Breast epithelium (tissue), 3 donors: Measurements from ENCODE around the gene LIMCH1.

ENCODE experiments used
- CTCF ChIP-seq, 3 donors: fragments of 450-650 bp; IDR thresholded peaks; one replicate each; pipeline ENCODE4 v1.5.1; 2016 to 2017; ENCODE audit warnings: antibody characterized with exemption in 3 of 3, mild to moderate bottlenecking in 3 of 3, moderate library complexity in 3 of 3
- POLR2A ChIP-seq: fragments of 450-650 bp; IDR thresholded peaks from one replicate; pipeline ENCODE4 v1.6.1; 2016; ENCODE audit warnings: antibody characterized with exemption, mild to moderate bottlenecking, moderate library complexity

DNA sequence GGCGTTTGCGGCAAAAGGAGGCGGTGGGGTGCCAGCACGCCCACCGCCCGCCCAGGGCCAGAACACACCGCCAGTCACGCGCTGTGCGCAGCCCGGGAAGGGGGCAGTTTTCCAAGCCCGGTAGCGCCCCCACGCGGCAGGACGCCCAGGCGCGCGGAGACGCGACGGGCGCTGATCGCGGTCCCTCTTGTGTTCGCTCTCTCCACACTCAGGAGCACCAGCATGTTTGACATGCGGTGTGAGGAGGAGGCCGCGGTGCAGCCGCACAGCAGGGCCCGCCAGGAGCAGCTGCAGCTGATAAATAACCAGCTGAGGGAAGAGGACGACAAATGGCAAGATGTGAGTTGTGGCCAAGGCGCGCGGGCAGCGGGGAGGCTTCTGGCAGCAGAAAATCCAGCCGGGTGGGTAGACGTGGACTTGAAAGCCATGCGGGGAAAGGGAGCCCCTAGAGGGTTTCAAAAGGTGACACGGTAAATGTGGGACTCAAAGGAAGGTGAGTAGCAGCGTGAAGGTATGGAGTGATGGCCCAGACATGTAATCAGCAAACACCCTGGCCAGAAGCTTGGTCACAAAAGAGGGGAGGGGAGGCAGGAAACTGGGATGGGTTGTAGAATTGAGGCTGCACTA lies 106.4 kb downstream of the LIMCH1 start:
- peak; percentile 32 to 62 (median 53) for TF ChIP-seq CTCF (IDR thresholded peaks at IDR 0.05)
- TF ChIP-seq POLR2A: no peak
